Upper lobe of left lung (tissue), 4 donors: ENCODE measurements around the gene LTBP1.

Experiments used
- CTCF ChIP-seq, 6 experiments: fragments of 450-650 bp in 4 of 6; fragments of 200-600 bp in 2 of 6; sonication (generic) in 2 of 6; IDR thresholded peaks; one replicate each; pipeline ENCODE4 v1.5.1; 2016 to 2019; ENCODE audit warnings: antibody characterized with exemption in 6 of 6
- POLR2A ChIP-seq, 4 donors: fragments of 450-650 bp; IDR thresholded peaks; one replicate each; pipeline ENCODE4 v1.5.1; 2016 to 2017; ENCODE audit warnings: antibody characterized with exemption in 4 of 4, mild to moderate bottlenecking in 2 of 4
- POLR2AphosphoS5 ChIP-seq, 2 donors: sonication (generic); formaldehyde crosslinking; IDR thresholded peaks; one replicate each; pipeline ENCODE4 v1.5.1; 2017; ENCODE audit warnings: antibody characterized with exemption in 2 of 2

- TF ChIP-seq CTCF (IDR thresholded peaks at IDR 0.05) (no peak), POLR2A (IDR thresholded peaks at IDR 0.05) (no peak), POLR2AphosphoS5 (IDR thresholded peaks at IDR 0.05) (no peak)
Measured at GRCh38 chr2:33316328-33316727, 369.6 kb downstream of the LTBP1 start.
